ENCODE data around the gene DTD2.
"Not testable (repeated sequence)": the region's sequence is repeated elsewhere in the genome, so short reads cannot be mapped to it uniquely, and the experiment has no call there.

The DTD2 gene

DNA sequence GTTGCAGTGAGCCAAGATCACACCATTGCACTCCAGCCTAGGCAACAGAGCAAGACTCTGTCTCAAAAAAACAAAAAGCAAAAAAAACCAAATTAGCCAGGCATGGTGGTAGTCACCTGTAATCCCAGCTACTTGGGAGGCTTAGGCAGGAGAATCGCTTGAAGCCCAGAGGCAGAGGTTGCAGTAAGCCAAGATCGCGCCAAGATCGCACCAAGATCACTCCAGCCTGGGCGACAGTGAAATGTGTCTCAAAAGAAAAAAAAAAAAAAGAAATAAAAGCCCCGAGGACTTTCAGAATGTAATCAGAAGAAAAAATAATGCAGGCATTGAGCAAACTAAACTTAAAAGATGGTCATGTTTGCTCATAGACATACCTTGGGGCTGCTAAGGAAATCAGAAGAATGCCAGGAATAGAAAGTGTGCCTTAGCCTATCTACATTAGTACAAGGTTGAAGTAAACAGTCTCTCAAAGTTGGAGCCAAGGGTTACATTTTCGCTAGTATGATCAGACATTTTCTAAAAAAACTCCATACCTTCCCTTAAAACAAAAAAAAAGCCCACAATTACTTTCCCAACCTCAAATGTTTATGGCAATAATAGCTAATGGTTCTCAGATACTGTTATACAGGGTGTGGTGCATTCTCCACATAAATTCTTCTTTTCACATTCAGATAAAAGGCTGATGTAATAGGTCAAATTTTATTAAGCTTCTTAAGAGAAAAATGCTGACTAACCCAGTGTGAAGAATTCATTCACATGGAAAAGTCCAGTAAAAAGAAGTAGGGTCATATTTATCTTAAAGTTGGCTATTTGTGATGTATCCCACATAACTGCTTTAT is 15.8 kb downstream of the DTD2 start:
- DNase-seq (ENCODE audit: low read depth in 3 of 3), result no peak

DNA sequence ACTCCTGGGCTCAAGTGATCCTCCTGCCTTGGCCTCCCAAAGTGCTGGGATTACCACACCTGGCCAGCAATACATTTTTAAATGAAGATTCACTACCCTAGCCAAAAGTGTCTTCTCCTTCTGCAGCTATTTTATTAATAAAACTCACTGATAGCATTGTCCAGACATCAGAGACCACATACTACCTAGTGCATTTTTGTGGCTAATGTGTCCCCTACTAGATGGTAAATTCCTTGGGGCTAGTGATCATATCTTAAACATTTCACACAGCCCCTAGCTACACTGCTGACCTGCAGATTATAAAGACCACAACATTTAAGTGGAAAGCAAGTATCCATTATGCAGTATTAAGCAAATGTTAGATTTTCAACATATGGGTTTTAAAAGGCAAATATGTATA is 17.0 kb downstream of the DTD2 start:
- no peak for DNase-seq (ENCODE audit: low read depth in 3 of 3)

DNA sequence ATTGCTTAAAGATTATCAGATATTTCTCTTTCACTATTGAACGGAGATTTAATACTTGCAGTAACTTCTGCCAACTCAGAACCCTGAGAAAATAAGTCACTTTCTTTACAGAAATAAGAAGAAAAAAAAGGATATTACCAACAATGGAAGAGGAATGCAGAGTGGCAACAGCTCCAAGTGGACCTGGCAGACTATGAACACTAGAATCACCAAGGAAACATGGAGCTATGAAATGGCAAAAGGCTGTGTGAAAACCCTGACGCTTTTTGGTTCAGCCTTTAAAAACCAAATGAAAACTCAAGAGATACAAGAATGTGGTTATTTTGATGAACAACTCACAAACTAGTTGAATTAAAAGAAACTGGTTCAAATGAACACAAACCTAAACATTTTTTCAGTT is 17.7 kb downstream of the DTD2 start:
- DNase-seq (ENCODE audit: low read depth in 3 of 3), result no peak

DNA sequence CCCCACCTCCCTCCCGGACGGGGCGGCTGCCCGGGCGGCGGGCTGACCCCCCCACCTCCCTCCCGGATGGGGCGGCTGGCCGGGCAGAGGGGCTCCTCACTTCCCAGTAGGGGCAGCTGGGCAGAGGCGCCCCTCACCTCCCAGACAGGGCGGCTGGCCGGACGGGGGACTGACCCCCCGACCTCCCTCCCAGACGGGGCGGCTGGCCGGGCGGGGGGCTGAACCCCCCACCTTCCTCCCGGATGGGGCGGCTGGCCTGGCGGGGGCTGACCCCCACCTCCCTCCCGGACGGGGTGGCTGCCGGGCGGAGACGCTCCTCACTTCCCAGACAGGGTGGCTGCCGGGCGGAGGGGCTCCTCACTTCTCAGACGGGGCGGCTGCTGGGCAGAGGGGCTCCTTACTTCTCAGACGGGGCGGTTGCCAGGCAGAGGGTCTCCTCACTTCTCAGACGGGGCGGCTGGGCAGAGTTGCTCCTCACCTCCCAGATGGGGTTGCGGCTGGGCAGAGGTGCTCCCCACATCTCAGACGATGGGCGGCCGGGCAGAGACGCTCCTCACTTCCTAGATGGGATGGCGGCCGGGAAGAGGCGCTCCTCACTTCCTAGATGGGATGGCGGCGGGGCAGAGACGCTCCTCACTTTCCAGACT is 20.1 kb downstream of the DTD2 start:
- not testable (repeated sequence) for DNase-seq (ENCODE audit: low read depth in 3 of 3)

DNA sequence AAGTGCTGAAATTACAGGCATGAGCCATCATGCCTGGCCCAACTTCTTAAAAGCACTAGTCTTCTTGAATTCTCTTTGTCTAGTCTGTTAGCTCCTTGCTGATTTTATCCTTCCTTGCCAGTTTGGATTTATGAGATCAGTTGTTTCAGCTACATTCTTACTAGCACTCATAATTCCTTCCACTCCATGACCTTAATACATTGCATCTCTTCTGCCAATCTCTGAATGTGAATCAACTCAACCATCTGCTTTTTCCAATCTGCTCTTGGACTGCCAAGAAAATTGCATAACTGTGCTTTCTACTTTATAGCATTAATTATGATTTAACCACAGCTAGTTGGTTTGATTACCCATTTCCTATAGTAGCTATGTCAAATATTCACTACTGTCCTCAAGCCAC is 22.0 kb downstream of the DTD2 start:
- DNase-seq (ENCODE audit: low read depth in 3 of 3), result no peak

DNA sequence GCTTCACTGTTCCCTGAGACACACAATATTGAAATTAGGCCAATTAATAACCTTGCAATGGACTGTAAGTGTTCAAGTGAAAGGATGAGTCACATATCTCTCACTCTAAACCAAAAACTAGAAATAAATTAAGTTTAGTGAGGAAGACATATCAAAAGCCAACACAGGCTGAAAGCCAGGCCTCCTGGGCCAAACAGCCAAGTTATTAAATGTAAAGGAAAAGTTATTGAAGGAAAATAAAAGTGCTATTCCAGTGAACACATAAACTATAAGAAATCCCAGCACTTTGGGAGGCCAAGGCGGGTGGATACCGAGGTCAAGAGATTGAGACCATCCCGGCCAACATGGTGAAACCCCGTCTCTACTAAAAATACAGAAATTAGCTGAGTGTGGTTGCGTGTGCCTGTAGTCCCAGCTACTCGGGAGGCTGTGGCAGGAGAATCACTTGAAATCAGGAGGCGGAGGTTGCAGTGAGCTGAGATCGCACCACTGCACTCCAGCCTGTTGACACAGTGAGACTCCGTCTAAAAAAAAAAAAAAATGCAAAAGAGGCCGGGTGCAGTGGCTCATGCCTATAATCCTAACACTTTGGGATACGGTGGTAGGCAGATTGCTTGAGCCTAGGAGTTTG is 26.6 kb downstream of the DTD2 start:
- no peak for DNase-seq (ENCODE audit: low read depth in 3 of 3)

DNA sequence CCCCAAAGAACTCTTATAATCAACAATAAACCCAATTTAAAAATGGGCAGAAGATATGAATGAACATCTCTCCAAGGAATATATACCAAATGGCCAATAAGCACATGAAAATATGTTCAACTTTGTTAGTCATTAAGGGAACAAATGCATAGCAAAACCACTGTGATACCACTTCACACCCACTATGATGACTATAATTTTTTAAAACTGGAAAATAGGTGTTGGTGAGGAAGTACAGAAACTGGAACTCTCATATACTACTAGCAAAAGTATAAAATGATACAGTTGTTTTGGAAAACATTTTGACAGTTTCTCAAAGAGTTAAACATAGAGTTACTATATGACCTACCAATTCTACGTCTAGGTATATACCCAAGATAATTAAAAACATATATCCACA is 27.5 kb downstream of the DTD2 start:
- DNase-seq (ENCODE audit: low read depth in 3 of 3), result no peak

DNA sequence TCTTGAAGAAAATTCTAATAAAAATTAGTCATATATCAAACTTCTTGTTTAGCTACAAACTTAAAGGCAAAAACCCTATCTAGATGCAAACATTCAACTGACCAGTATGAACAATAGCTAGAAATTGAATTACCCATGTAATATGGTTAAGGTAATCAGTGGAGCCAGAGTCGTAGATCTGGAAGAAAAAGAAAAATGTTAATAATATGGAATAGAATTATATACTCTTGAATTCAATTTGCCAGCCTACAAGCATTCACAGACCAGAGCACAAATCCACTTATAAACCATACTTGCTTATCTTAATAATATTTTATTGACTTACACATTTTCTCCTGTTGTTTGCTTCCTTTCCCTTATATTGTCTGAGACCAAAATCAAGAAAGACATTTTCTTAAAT is 29.3 kb downstream of the DTD2 start:
- DNase-seq (ENCODE audit: low read depth in 3 of 3), result no peak

DNA sequence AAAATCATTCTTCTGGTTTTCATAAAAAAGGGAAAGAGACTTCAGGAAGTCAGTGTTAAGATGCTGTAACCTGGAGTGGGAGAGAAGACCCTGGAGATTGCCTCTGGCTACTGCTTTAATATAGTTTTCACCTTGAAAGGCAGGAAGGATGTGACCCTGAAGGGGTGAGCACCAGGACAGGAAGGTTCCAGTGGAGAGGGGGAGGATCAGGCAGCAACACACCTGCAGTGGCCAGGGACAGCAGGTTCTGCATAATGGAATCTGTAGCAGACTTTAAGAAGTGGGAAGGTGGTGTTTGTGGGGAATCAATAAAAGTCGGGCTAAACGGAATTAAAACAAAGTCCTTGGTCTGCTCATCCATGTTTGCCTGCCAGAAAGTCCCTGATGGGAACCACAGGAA is 30.6 kb downstream of the DTD2 start:
- DNase-seq (ENCODE audit: low read depth in 3 of 3), result no peak

DNA sequence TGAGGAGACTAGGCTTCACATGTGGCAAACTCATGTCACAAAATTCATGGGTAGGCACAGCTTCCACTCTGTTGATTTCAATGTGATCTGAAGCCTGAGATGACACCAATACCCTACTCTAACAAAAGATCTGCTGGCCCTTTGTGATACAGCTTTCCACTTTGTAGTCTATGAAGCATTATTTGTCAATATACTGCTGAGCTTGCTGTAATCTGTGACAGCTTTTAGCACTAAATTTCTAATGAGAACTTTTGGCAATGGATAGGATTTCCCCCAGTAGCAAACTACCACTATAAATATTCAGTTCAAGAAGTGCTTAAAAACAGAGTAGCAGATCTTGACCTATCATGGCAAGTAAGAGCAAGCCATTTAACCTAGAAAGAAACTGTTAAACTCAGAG is 31.4 kb downstream of the DTD2 start:
- no peak for DNase-seq (ENCODE audit: low read depth in 3 of 3)

DNA sequence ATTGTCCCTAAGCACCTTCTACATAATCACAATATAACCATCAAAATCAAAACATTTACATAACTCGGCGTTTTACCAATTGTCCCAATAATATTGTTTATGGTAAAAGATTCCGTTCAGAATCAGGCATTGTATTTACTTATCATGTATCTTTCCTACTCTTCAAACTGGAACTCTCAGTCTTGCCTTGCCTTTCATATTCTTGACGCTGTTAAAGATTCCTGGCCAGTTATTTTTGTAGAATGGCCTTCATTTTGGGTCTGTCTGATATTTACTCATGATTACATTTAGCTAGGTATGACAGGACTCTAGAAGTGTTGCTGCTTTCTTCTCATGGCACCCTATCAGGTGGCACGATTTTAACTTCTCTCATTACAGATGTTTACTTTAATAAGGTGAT is 36.1 kb downstream of the DTD2 start:
- no peak for DNase-seq (ENCODE audit: low read depth in 3 of 3)

DNA sequence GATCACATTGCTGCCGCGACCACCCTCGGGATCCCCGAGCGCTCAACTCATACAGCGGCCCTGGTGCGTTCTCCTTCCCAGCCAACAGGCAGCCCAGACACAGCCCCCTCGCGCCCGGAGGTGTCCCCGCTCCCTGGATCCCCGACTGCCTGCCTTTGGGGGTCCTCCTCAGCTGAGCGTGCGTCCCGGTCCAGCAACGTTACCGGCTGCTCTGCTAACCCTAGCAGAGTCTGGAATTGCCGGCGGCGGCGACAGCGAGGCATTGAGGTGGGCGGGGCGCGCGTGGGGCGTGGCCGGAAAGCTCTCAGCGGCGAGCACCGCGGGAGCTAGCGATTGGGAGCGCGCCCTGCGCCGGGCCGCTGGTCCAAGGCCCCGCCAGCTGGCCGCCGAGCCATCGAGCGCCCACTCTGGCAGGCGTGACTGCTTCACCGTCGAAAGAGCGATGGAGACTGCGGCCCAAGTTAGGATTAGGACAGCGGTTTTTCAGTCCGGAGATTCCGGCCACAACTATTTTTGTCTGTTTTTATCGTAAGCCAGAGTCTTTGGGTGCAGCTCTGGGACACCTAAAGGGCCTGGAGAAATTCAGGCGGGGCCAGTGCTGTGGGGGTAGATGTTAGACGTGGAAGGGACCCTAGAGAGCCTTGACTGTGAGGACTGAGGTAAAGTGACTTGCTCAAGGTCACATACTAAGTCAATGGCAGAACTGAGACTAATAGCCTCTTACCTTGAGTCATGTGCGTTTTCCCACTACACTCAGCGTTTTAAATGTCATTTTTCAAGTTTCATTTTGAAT is 36.8 kb downstream of the DTD2 start, which contains the start of gene HEATR5A:
Gene HEATR5A, minus strand, starts transcription at position 232 of the 793 bp plus-strand sequence. CDS start 17,575 bp downstream, outside the sequence.
- DNase-seq (ENCODE audit: low read depth in 3 of 3), result peak; percentile 82 to 90 (median 88)

DNA sequence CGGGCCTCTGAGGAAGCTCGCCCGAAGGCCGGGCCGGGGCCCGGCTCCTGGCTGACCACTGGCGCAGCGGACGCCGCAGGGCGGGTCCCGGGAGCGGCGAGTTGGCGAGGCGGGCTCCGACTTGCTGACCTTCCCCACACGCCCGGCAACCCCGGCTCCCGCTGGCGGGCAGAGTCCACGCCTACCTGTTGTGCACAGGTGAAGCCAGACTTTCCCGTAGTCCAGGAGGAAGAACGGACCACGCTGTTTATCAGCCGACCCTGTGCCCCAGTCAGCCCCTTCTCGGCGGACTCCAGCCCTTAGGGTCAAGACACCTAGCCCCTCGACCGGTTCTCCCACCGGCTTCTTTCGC is 37.4 kb downstream of the DTD2 start:
- DNase-seq (ENCODE audit: low read depth in 3 of 3), result peak in 2 of 3 donors; percentile 3 to 8

DNA sequence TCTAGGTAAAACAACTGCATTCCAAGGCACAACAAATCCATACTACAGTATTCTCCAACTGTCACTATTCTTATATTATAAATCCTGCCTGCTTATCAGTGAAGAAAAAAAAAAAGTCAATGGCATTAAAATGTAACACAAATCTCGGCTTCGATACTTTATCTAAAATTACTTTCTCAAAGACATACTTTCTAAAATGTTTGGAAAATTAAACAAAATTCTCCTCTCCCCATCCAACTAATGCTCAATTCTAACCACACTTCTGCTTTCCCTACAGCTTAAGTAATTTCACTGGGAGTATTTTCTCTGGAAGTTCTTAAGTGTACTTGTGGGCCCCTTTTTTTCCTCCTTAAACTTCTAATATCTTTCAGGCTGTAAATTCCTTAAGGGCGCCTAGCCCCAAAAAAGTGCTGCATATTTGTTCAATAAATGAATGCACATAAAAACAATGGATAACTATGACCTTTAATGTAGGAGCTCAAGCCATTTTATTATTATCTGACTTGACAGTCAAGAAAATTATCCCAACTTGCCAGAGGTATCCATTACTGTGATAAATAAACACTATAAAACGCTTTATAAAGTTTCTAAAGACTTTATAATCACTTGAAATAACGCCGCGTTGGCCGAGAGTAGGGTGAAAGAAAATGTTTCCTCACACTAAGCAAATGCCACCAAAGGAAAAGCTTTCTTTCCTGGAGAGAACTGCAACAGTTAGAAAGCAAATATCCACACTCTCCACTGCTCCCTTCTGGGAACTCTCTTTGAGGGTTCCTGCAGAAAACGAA is 37.9 kb downstream of the DTD2 start:
- DNase-seq (ENCODE audit: low read depth in 3 of 3), result no peak

DNA sequence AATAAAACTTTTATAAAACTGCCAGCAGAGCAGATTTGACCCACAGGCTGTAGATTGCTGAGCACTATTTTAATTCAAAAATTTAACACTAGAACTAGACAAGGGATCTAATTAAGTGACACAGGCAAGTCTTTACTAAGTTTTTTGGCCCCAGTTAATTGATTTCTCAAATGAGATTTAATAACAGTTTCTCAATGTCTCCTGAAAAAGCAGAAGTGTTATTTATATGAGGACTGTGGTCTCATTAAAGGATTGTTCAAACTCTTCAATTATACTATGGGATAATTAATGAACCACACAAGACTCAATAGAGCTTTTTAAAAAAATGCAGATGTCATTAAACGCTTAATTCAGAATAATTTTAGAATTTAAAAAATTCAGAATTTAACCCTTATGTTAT is 38.9 kb downstream of the DTD2 start:
- no peak for DNase-seq (ENCODE audit: low read depth in 3 of 3)

DNA sequence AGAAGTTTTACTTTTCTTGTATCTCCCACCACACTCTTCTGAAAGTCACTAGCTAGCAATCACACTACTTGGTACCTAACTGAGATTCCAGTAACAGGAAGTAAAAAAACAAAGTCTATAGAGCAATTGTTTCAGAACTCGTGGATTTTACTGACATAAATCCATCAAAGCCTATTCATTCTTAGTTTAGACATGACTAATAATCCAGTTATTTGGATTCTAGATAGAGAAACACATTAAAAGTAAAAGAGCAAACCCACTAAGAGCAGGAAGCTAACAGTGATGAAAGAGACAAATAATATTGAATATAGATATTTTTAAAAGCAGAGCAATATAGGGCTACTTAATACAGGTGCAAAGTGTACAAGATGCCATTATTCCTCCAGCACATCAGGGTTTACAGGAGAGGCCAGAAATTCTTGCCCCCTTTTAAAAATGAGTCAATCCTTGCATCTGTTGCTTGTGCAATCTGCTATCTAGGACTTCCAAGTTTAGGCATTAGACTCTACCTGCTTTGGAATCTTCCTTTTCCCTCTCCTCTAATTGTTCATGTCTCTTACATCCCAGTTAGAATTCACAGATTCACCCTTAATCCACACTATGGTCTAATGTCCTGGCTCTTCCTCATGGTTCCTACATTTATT is 43.0 kb downstream of the DTD2 start:
- DNase-seq (ENCODE audit: low read depth in 3 of 3), result no peak

DNA sequence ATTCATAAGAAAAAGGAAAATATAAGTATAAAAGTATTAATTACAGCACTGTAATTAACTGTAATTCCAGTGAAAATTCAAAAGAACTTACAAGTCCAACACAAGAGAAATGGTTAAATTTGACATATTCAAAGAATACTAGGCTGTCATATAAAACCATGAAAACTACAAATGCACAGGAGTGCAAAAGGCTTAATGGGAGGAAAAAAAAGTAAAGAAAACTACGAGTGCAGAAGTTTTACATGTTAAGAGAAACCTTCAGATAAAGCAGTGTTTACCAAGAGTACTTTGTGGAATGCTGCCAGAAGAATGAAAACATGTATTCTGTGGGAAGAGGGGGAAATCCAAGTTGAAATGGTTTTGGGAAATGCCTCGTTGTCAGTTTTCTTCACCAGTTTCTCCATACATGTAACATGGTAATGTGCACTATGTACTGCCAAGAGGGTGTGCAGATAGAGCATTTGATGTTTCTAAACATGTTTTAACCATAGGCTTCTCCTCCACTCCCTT is 46.0 kb downstream of the DTD2 start:
- no peak for DNase-seq (ENCODE audit: low read depth in 3 of 3)

DNA sequence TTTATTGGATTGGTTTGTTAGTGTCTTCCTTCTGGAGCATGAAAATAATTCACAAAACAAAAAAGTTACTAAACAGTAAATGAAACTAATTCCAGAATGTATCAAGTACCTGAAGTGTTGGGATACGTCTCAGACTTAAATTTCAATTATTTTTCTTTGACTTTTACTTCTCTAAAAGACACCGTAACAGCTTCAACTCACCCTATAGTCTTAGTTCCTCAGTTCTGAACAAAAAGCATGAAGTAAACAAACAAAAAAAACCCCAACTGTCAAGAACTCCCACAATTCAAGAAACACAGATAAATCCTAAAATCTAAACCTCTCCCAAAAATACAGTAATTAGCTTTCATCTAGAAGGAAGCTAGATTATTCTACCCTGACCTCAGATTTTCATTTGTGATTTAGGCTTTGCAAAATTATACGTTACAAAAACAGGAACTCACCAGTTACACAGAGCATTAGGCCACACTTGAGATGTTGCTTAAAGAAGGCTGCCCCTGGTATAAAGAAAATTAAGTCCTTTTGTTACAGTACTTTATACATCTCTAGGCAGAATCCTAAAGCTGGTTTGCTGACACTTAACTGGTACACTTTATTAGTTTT is 47.2 kb downstream of the DTD2 start:
- no peak for DNase-seq (ENCODE audit: low read depth in 3 of 3)

DNA sequence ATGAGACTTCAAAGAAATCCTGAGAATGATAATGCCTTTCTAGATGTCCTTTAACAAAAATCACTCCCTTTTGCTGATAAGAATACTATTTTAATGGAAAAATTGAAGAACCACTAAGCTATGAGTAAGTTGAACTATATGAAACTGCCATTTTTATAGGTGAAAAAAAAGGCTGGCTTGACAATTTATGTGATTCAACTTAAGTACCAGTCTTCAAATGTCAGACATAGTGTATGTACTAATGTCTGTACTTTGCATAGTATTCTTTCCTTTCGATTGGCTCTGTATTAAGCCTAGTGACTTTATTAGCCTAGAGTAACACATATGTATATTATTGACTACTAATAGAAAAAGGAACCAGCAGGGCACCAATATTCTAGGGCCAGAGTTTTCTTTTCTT is 48.9 kb downstream of the DTD2 start:
- DNase-seq (ENCODE audit: low read depth in 3 of 3), result no peak

DNA sequence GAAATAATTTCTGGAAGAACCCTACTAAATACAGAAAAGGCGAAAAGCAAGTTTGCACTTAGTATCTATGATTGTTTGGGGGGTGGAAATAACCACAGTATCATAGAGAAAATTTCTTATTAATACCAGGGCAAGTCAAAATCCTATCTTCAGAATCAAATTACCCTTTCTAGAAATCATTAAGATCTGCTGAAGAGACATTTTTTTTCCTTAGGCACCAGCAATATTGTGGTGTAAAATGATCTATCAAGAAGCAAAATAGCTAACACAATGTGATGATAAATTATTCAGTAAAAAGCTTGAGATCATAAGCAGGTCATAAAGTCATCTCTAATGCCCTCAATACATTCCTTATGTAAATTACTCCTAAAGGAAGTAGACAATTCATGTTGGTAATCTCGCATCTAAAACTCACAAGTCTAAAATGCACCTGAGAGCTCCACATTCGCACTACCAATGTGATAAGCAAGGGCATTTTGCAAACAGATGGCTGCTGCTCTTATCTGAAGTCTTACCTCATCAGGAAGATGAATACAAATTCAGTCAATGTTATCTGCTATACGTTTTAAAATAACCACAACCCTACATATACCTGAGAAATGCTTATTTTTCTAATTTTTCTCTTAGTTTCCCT is 51.6 kb downstream of the DTD2 start:
- no peak for DNase-seq (ENCODE audit: low read depth in 3 of 3)
